GM12891 (cell line): Measurements from ENCODE around the gene ZBTB32.
"Not testable (repeated sequence)": the region's sequence is repeated elsewhere in the genome, so short reads cannot be mapped to it uniquely, and the experiment has no call there.

Source experiments
- DNase-seq: peaks from one replicate; pipeline ENCODE4 v3.0.0; 2011; ENCODE audit warnings: low spot score; ENCODE audit not compliant: insufficient read length
- FAIRE-seq: peaks from 2 replicates; lab custom pipeline; 2011; peaks lifted over from hg19 to GRCh38; lab: Jason Lieb, UNC
- PAX5 ChIP-seq: IDR thresholded peaks from 2 replicates; pipeline ENCODE4 v1.6.1; 2011; ENCODE audit warnings: low read length, moderate library complexity, mild to moderate bottlenecking; ENCODE audit not compliant: insufficient read depth, severe bottlenecking
- POLR2A ChIP-seq: IDR thresholded peaks from 2 replicates; pipeline ENCODE4 v1.6.1; 2011; ENCODE audit warnings: low read depth, low read length, control low read depth
- POLR2AphosphoS5 ChIP-seq: IDR thresholded peaks from 2 replicates; pipeline ENCODE4 v1.6.1; 2011; ENCODE audit warnings: low read depth, low read length, control low read depth
- POU2F2 ChIP-seq: IDR thresholded peaks from 2 replicates; pipeline ENCODE4 v1.6.1; 2011; ENCODE audit warnings: low read depth, mild to moderate bottlenecking, control low read depth, low read length, moderate library complexity
- SPI1 ChIP-seq: IDR thresholded peaks from 2 replicates; pipeline ENCODE4 v1.6.1; 2011; ENCODE audit warnings: low read depth, low read length, control low read depth
- TAF1 ChIP-seq: IDR thresholded peaks from 2 replicates; pipeline ENCODE4 v1.6.1; 2011; ENCODE audit warnings: low read depth, low read length, control low read depth

ZBTB32 gene

DNA sequence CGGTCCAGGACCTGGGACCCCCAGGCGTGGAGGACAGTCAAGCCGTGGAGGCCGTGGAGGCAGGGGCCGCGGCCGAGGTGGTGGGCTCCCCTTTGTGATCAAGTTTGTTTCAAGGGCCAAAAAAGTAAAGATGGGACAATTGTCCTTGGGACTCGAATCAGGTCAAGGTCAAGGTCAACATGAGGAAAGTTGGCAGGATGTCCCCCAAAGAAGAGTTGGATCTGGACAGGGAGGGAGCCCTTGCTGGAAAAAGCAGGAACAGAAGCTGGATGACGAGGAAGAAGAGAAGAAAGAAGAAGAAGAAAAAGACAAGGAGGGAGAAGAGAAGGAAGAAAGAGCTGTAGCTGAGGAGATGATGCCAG lies 15.8 kb downstream of the ZBTB32 start:
- TF ChIP-seq PAX5 (no peak), POU2F2 (no peak)
- FAIRE-seq (no peak), DNase-seq (no peak)

- TF ChIP-seq PAX5 (no peak), SPI1 (no peak), TAF1 (no peak), POLR2A (peak; percentile 39; the same call in 1 of the 2 replicates), POLR2AphosphoS5 (no peak)
- DNase-seq (no peak), FAIRE-seq (no peak)
Observed at GRCh38 chr19:35720648-35721047, 16.3 kb downstream of the ZBTB32 start.

DNA sequence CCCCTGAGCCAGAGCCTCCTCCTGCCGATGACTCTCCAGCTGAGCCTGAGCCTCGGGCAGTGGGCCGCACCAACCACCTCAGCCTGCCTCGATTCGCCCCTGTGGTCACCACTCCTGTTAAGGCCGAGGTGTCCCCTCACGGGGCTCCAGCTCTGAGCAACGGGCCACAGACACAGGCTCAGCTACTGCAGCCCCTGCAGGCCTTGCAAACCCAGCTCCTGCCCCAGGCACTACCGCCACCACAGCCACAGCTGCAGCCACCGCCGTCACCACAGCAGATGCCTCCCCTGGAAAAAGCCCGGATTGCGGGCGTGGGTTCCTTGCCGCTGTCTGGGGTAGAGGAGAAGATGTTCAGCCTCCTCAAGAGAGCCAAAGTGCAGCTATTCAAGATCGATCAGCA lies 17.0 kb downstream of the ZBTB32 start:
- TF ChIP-seq SPI1 (no peak), POU2F2 (no peak), PAX5 (no peak), POLR2AphosphoS5 (no peak; the same call in 1 of the 2 replicates), TAF1 (no peak), POLR2A (no peak)
- no peak for FAIRE-seq
- DNase-seq = no peak

GRCh38 chr19:35722461-35722860 lies 18.1 kb downstream of the ZBTB32 start:
- DNase-seq (no peak), FAIRE-seq (no peak)
- TF ChIP-seq SPI1 (no peak), POU2F2 (no peak), POLR2AphosphoS5 (no peak; the same call in 1 of the 2 replicates), POLR2A (no peak), TAF1 (no peak), PAX5 (no peak)

GRCh38 chr19:35722897-35723296 lies 18.5 kb downstream of the ZBTB32 start:
- TF ChIP-seq POLR2A (no peak), TAF1 (no peak), SPI1 (no peak), POLR2AphosphoS5 (no peak; the same call in 1 of the 2 replicates), PAX5 (no peak), POU2F2 (no peak)
- DNase-seq (no peak), FAIRE-seq (no peak)

DNA sequence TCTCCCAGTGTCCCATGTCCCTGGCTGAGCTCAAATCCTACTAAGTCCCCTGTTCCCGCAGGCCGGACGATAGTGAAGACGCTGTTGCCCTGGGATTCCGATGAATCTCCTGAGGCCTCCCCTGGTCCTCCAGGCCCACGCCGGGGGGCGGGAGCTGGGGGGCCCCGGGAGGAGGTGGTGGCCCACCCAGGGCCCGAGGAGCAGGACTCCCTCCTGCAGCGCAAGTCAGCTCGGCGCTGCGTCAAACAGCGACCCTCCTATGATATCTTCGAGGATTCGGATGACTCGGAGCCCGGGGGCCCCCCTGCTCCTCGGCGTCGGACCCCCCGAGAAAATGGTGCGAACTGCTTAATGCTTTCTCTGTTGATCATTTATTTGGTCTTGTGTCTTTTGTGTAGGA lies 19.3 kb downstream of the ZBTB32 start:
- TF ChIP-seq PAX5 (no peak), POU2F2 (no peak)
- FAIRE-seq (no peak), DNase-seq (no peak)

DNA sequence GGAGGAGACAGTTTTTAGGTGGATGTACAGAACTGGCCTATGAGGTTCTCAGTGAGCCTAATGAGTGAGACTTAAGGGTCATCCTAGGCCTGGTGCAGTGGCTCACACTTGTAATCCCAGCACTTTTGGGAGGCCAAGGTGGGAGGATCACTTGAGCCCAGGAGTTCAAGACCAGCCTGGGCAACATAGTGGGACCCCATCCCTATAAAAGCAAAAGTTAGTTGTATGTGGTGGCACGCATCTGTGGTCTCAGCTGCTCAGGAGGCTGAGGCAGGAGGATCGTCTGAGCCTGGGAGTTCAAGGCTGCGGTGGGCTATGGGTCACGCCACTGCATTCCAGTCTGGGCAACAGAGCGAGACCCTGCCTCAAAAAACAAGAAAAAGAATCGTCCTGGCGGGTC lies 19.8 kb downstream of the ZBTB32 start:
- not testable (repeated sequence) for FAIRE-seq

DNA sequence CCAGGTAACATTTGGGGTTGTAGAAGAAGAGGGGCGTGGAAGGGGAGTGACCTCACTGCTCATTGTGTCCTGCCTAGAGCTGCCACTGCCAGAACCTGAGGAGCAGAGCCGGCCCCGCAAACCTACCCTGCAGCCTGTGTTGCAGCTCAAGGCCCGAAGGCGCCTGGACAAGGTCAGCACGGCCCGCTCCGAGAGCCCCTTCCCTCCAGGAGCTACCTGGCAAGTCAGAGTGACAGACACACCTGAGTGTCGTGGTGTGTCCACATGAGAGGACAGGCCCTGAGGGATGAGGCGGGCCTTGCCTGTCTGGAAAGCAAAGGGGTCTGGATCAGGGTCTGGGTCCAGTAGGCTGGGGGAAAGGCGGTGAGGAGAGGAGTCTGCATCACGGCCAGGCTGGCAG lies 20.2 kb downstream of the ZBTB32 start:
- FAIRE-seq (no peak), DNase-seq (no peak)
- no peak for TF ChIP-seq TAF1
- TF ChIP-seq POLR2A = 0 out of 2 replicates have a peak, but pooled peaks have one; percentile 10

More for the DNA sequence above, 19.8 kb downstream of the ZBTB32 start:
- not testable (repeated sequence) for DNase-seq

- TF ChIP-seq POLR2A (no peak), POU2F2 (no peak), TAF1 (no peak), POLR2AphosphoS5 (no peak), SPI1 (no peak), PAX5 (no peak)
- DNase-seq (no peak), FAIRE-seq (no peak)
Observed at GRCh38 chr19:35725216-35725861, 21.0 kb downstream of the ZBTB32 start.

- TF ChIP-seq POLR2A (no peak), POLR2AphosphoS5 (no peak), POU2F2 (no peak), PAX5 (no peak), TAF1 (no peak), SPI1 (no peak)
- no peak for DNase-seq
- FAIRE-seq = no peak
Observed at GRCh38 chr19:35727053-35727955, 22.9 kb downstream of the ZBTB32 start.
